CD14-positive monocyte (primary cell): ENCODE data around the gene TCAF2. TPM values are rescaled to one million over a fixed set of nuclear protein-coding genes. Genes with fewer than 3 reads are reported as not detected.
"Not testable (repeated sequence)": the region's sequence is repeated elsewhere in the genome, so short reads cannot be mapped to it uniquely, and the experiment has no call there.

Source experiments
- DNase-seq, 3 donors: peaks; one replicate each; pipeline ENCODE4 v3.0.0-alpha.2; 2011 to 2022
- H2AFZ ChIP-seq: 2 replicates; pipeline ENCODE4 v1.6.0; 2012; ENCODE audit warnings: mild to moderate bottlenecking, low read depth, low read length, inconsistent platforms; ENCODE audit not compliant: insufficient read depth, poor library complexity, severe bottlenecking
- H3K27ac ChIP-seq, 2 donors: 1 replicate in 1 of 2; 2 replicates in 1 of 2; pipeline ENCODE4 v1.5.1; 2012 to 2013; ENCODE audit warnings: low read length in 2 of 2, control low read depth in 1 of 2, inconsistent platforms in 1 of 2, low read depth in 1 of 2, mild to moderate bottlenecking in 1 of 2
- H3K27me3 ChIP-seq, 2 donors: one replicate each; pipeline versions ENCODE4 v1.6.0 to v1.6.1; 2011 to 2013; ENCODE audit warnings: low read length in 2 of 2; ENCODE audit not compliant: control insufficient read depth in 2 of 2, insufficient read depth in 2 of 2
- H3K36me3 ChIP-seq, 2 donors: replicated peaks in 1 of 2; 1 replicate in 1 of 2; 2 replicates in 1 of 2; pipeline versions ENCODE4 v1.5.1 to v1.6.1; 2012 to 2013; ENCODE audit warnings: low read length in 2 of 2, control low read depth in 1 of 2, inconsistent platforms in 1 of 2, mild to moderate bottlenecking in 1 of 2; ENCODE audit not compliant: insufficient read depth in 2 of 2, control insufficient read depth in 1 of 2
- H3K4me1 ChIP-seq, 2 donors: 1 replicate in 1 of 2; 2 replicates in 1 of 2; pipeline versions ENCODE4 v1.5.1 to v1.6.1; 2012 to 2013; ENCODE audit warnings: low read length in 2 of 2, control low read depth in 1 of 2, inconsistent platforms in 1 of 2, mild to moderate bottlenecking in 1 of 2, moderate library complexity in 1 of 2; ENCODE audit not compliant: insufficient read depth in 2 of 2, control insufficient read depth in 1 of 2
- H3K4me2 ChIP-seq: replicated peaks from 2 replicates; pipeline ENCODE3; 2012; ENCODE audit warnings: low read length, moderate library complexity, mild to moderate bottlenecking; ENCODE audit not compliant: poor library complexity, severe bottlenecking; ENCODE audit errors: extremely low read depth
- H3K4me3 ChIP-seq, 3 experiments: fragments of 200-600 bp in 1 of 3; sonication (generic) in 1 of 3; replicated peaks in 1 of 3; 1 replicate in 2 of 3; 2 replicates in 1 of 3; pipeline ENCODE4 v1.5.1; 2011 to 2013; ENCODE audit warnings: low read length in 3 of 3, mild to moderate bottlenecking in 3 of 3, control low read depth in 2 of 3, low read depth in 2 of 3, inconsistent platforms in 1 of 3, moderate library complexity in 1 of 3
- H3K79me2 ChIP-seq: 2 replicates; pipeline ENCODE4 v1.6.0; 2012; ENCODE audit warnings: mild to moderate bottlenecking, control low read depth, inconsistent platforms, low read length, moderate library complexity; ENCODE audit not compliant: insufficient read depth
- H3K9ac ChIP-seq: 2 replicates; pipeline ENCODE4 v1.6.0; 2017; ENCODE audit warnings: low read length, mild to moderate bottlenecking; ENCODE audit not compliant: insufficient read depth, poor library complexity, severe bottlenecking
- H3K9me3 ChIP-seq, 2 donors: replicated peaks in 1 of 2; 1 replicate in 1 of 2; 2 replicates in 1 of 2; pipeline versions ENCODE4 v1.5.1 to v1.6.1; 2012 to 2013; ENCODE audit warnings: low read length in 2 of 2, control low read depth in 1 of 2; ENCODE audit not compliant: control insufficient read depth in 1 of 2, insufficient read depth in 1 of 2
- H4K20me1 ChIP-seq: 2 replicates; pipeline ENCODE4 v1.6.0; 2012; ENCODE audit warnings: mild to moderate bottlenecking, low read length, control low read depth, moderate library complexity; ENCODE audit not compliant: insufficient read depth
- H3K27ac Mint-ChIP-seq, 7 donors: one replicate each; pipeline ENCODE4 v1.8.0; 2020; ENCODE audit warnings: mild to moderate bottlenecking in 7 of 7, mixed read lengths in 7 of 7, moderate library complexity in 6 of 7, inconsistent platforms in 2 of 7
- H3K27me3 Mint-ChIP-seq, 3 donors: one replicate each; pipeline ENCODE4 v1.8.0; 2021 to 2022; ENCODE audit warnings: low read depth in 3 of 3, mild to moderate bottlenecking in 3 of 3, mixed read lengths in 3 of 3, moderate library complexity in 3 of 3, inconsistent platforms in 1 of 3
- H3K36me3 Mint-ChIP-seq, 2 donors: one replicate each; pipeline ENCODE4 v1.8.0; 2020; ENCODE audit warnings: mixed read lengths in 2 of 2, inconsistent platforms in 1 of 2, mild to moderate bottlenecking in 1 of 2
- H3K4me1 Mint-ChIP-seq: one replicate; pipeline ENCODE4 v1.8.0; 2020; ENCODE audit warnings: mild to moderate bottlenecking, mixed read lengths
- H3K4me3 Mint-ChIP-seq, 2 donors: one replicate each; pipeline ENCODE4 v1.8.0; 2020; ENCODE audit warnings: mild to moderate bottlenecking in 2 of 2, mixed read lengths in 2 of 2, moderate library complexity in 1 of 2
- H3K9me3 Mint-ChIP-seq, 7 donors: one replicate each; pipeline ENCODE4 v1.8.0; 2020 to 2022; ENCODE audit warnings: mixed read lengths in 7 of 7, mild to moderate bottlenecking in 6 of 7, moderate library complexity in 6 of 7, inconsistent platforms in 2 of 7
- WGBS: methylation state at CpG from one replicate; pipeline ENCODE4 v1.1.5; 2013; ENCODE audit warnings: missing lambda C conversion rate; ENCODE audit not compliant: insufficient coverage; 5-methylcytosine and 5-hydroxymethylcytosine counted together
- intact Hi-C, 2 donors: fragments of 100-400 bp; cut with micrococcal nuclease; formaldehyde crosslinking; loops; one replicate each; pipeline versions ENCODE4 v1.15.0 to v1.15.1; 2023
- polyA plus RNA-seq, 3 donors: library from polyadenylated mRNA; depleted of rRNA in 1 of 3; unstranded in 2 of 3; stranded (reverse) in 1 of 3; fragments of 300-500 nt in 2 of 3; fragments of >200 nt in 1 of 3; fragmentation: Illumina TruSeq in 2 of 3; gene quantifications; 1 replicate in 2 of 3; 2 replicates in 1 of 3; pipeline ENCODE4 v1.2.3, GENCODE V29; 2012 to 2021

The TCAF2 gene
- polyA plus RNA-seq, 3 donors, result 0.10 to 0.97 (median 0.44) TPM

DNA sequence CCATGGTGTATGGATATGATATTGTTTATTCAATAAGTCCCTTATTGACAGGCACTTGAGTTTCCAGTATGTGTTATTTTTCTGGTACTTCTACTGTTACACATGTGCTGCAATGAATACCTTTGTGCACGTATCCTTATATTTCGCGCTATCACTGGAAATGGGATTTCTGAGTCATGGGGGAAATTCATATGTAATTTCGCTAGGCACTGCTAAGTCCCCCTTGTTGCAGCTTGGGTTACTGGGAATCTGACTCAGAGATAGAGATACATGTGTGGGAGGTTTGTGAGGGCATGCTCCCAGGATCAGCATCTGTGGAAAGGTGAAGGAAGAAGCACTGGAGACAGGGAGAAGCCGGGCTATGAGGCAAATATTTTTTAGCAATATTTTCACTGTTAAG, 9.9 kb downstream of the TCAF2 start:
- H3K4me3 Mint-ChIP-seq, H3K27ac Mint-ChIP-seq, H3K4me2 ChIP-seq, H3K4me1 ChIP-seq, H3K9me3 Mint-ChIP-seq, H3K36me3 Mint-ChIP-seq, DNase-seq, intact Hi-C loops, H2AFZ ChIP-seq, H3K36me3 ChIP-seq, H3K27me3 ChIP-seq, H3K79me2 ChIP-seq, H3K4me1 Mint-ChIP-seq, H4K20me1 ChIP-seq, H3K4me3 ChIP-seq, H3K9ac ChIP-seq, H3K27me3 Mint-ChIP-seq, H3K27ac ChIP-seq, H3K9me3 ChIP-seq: not testable (repeated sequence)
- no CpG with 5 or more reads among the region's 5 CpGs for WGBS

DNA sequence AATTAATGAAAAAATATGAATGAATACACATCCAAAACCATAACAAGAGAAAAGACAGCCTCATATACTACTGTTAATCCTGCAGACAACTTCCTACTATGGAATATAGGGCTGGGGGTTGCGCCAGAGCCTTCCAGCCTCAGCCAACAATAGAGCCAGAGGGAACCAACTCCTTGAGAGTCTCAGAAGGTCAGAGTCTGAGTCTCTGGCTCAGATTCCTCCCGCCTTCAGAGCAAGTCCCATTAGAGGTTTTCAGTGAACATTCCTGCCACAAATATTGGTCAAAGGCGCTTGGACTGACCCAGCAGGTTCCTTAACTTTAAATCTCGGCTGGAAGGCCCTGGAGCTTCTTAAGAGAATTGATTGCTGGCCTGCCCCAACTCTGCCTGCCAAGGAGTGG, 11.7 kb downstream of the TCAF2 start:
- H3K27ac ChIP-seq, H3K4me1 ChIP-seq, H3K4me3 ChIP-seq, H4K20me1 ChIP-seq, H3K4me3 Mint-ChIP-seq, H3K4me1 Mint-ChIP-seq, H3K9me3 Mint-ChIP-seq, H3K9ac ChIP-seq, H3K79me2 ChIP-seq, H3K9me3 ChIP-seq, H3K27ac Mint-ChIP-seq, H2AFZ ChIP-seq, H3K36me3 Mint-ChIP-seq, H3K4me2 ChIP-seq, H3K27me3 ChIP-seq, DNase-seq, intact Hi-C loops, H3K36me3 ChIP-seq, H3K27me3 Mint-ChIP-seq: not testable (repeated sequence)
- WGBS, result no CpG with 5 or more reads among the region's 4 CpGs

DNA sequence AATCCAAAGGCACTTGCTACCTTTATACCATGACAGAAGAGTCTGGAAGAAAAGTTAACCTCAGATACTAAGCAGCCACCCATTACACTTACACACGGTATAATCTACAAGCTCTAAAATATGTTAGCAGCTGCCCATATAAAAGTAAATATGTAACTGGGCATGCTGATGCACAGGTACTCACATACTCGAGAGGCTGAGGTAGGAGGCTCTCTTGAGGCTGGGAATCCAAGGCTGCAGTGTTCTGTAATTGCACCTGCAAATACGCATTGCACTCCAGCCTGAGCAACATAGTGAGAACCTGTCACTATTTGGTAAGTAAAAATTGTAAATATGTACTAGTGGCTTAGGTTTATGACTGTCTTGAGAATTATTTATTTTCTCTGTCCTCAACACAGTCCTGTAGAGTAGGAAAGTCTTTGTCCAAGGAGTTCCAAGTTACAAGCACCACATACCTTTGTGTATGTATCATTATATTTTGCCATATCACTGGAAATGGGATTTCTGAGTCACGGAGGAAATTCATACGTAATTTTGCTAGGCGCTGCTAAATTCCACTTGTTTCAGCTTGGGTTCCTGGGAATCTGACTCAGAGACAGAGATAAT, 12.3 kb downstream of the TCAF2 start:
- WGBS, result no CpG with 5 or more reads among the region's 6 CpGs
- H3K4me2 ChIP-seq, H3K9ac ChIP-seq, H3K27me3 Mint-ChIP-seq, H3K27ac ChIP-seq, H2AFZ ChIP-seq, H3K36me3 Mint-ChIP-seq, H3K9me3 ChIP-seq, H3K4me3 Mint-ChIP-seq, intact Hi-C loops, H3K27me3 ChIP-seq, H3K36me3 ChIP-seq, H3K79me2 ChIP-seq, H3K4me1 ChIP-seq, H3K9me3 Mint-ChIP-seq, H3K4me1 Mint-ChIP-seq, H4K20me1 ChIP-seq, H3K4me3 ChIP-seq, H3K27ac Mint-ChIP-seq, DNase-seq: not testable (repeated sequence)

DNA sequence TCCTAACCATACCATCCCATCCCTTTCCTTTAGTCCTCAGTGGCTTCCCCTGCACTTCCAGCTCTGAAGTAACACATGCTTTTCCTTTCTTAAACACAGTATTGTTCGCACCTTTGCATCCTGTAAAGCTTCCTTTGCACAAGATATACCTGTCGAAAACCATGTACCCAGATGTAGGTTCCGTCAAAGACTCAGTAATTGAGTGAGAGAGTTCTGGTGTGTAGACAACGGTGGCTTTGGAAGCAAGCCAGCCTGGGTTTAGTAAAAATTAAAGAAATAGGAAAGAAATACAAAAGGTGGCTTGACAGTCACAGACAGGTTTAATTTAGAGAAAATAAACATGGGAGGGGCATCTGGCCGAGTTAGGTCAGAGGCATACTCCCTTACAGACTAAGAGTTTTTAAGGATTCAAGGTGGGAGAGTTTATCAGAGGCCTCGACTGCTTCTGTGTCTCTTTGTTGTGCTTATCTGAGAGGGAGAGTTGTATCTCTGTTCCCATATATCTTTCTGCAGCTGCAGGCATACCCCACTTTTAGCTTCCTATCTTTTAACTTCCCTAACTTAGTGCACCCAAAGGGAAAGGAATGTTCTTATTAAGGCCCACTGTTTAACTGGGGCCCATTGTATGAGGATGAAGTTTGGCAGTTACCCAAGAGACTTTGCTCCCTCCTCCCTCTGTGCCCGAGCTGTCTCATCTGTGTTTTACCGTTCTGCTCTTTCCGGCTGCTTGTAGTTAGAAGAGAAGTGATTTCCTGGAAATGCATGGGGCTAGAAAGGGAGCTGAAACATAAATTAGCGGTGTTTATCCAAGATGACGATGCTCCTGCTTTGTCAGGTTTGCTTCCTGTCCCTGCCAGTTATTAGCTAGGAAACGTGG, 14.8 kb downstream of the TCAF2 start:
- H3K27ac ChIP-seq, DNase-seq, H3K4me1 Mint-ChIP-seq, intact Hi-C loops, H3K27me3 ChIP-seq, H4K20me1 ChIP-seq, H3K9me3 Mint-ChIP-seq, H3K4me1 ChIP-seq, H3K27me3 Mint-ChIP-seq, H3K79me2 ChIP-seq, H2AFZ ChIP-seq, H3K4me2 ChIP-seq, H3K4me3 ChIP-seq, H3K9me3 ChIP-seq, H3K9ac ChIP-seq, H3K36me3 Mint-ChIP-seq, H3K27ac Mint-ChIP-seq, H3K4me3 Mint-ChIP-seq, H3K36me3 ChIP-seq: not testable (repeated sequence)
- WGBS, result no CpG with 5 or more reads among the region's 12 CpGs
